Endometrium (tissue), 2 donors: Measurements from ENCODE around the gene TPRX1.
"Not testable (repeated sequence)": the region's sequence is repeated elsewhere in the genome, so short reads cannot be mapped to it uniquely, and the experiment has no call there.

Source experiments
- FAIRE-seq: peaks from 2 replicates; lab custom pipeline; 2012; peaks lifted over from hg19 to GRCh38; lab: Jason Lieb, UNC
- donor health status: control.
- donor health status: control.

TPRX1 gene

GRCh38 chr19:47801270-47801669 lies 3.1 kb downstream of the TPRX1 start:
- FAIRE-seq, result no peak

GRCh38 chr19:47798904-47799266 lies 5.5 kb downstream of the TPRX1 start:
- no peak for FAIRE-seq

- FAIRE-seq, result no peak
Observed at GRCh38 chr19:47797996-47798903, 6.1 kb downstream of the TPRX1 start.

GRCh38 chr19:47796785-47797184 lies 7.6 kb downstream of the TPRX1 start:
- FAIRE-seq, result no peak

GRCh38 chr19:47794526-47794925 lies 9.8 kb downstream of the TPRX1 start:
- no peak for FAIRE-seq

- no peak for FAIRE-seq
Observed at GRCh38 chr19:47792616-47793015, 11.7 kb downstream of the TPRX1 start.

- FAIRE-seq, result no peak
Observed at GRCh38 chr19:47790398-47790814, 13.9 kb downstream of the TPRX1 start.

- FAIRE-seq, result not testable (repeated sequence)
Observed at GRCh38 chr19:47789811-47790210, 14.5 kb downstream of the TPRX1 start.

GRCh38 chr19:47787307-47787706 lies 17.0 kb downstream of the TPRX1 start:
- not testable (repeated sequence) for FAIRE-seq

- FAIRE-seq, result no peak
Observed at GRCh38 chr19:47786566-47786965, 17.8 kb downstream of the TPRX1 start.

- no peak for FAIRE-seq
Observed at GRCh38 chr19:47781590-47782262, 22.6 kb downstream of the TPRX1 start.

GRCh38 chr19:47780215-47780551 lies 24.2 kb downstream of the TPRX1 start:
- FAIRE-seq, result no peak

- no peak for FAIRE-seq
Observed at GRCh38 chr19:47779524-47780214, 24.7 kb downstream of the TPRX1 start.

GRCh38 chr19:47778954-47779351 lies 25.4 kb downstream of the TPRX1 start:
- no peak for FAIRE-seq

GRCh38 chr19:47778049-47778953 lies 26.1 kb downstream of the TPRX1 start, which contains the start of gene SELENOW:
Gene SELENOW (plus strand): TSS chr19:47778703. CDS start chr19:47778786, 83 bp downstream.
- FAIRE-seq, result no peak

GRCh38 chr19:47777245-47778048 lies 26.9 kb downstream of the TPRX1 start:
- not testable (repeated sequence) for FAIRE-seq

- FAIRE-seq, result no peak
Observed at GRCh38 chr19:47776568-47776967, 27.8 kb downstream of the TPRX1 start.

GRCh38 chr19:47771291-47771690 lies 33.1 kb downstream of the TPRX1 start:
- not testable (repeated sequence) for FAIRE-seq

GRCh38 chr19:47769534-47769933 lies 34.8 kb downstream of the TPRX1 start:
- no peak for FAIRE-seq

GRCh38 chr19:47768604-47769003 lies 35.7 kb downstream of the TPRX1 start:
- FAIRE-seq, result no peak

GRCh38 chr19:47767349-47767748 lies 37.0 kb downstream of the TPRX1 start:
- no peak for FAIRE-seq
